Aortic smooth muscle cell (primary cell): ENCODE measurements around the gene IGSF1. TPM values are rescaled to one million over a fixed set of nuclear protein-coding genes. Genes with fewer than 3 reads are reported as not detected.

Source experiments
- total RNA-seq: library from RNA; depleted of rRNA; stranded (reverse); fragments of >200 nt; gene quantifications from 2 replicates; pipeline ENCODE4 v1.2.3, GENCODE V29; 2014

The IGSF1 gene
- 1.1 and 1.7 TPM in 2 replicates for total RNA-seq

GRCh38 chrX:131288738-131289511, at the start of gene IGSF1:
TSS of gene IGSF1 (minus strand) at chrX:131289306. CDS start at chrX:131286674, 2,632 bp downstream.

Other genes starting within 250 kb of the IGSF1 start
- not detected in 2 replicates for gene ARHGAP36, start 231.0 kb downstream of the IGSF1 start, total RNA-seq